K562 (cell line): ENCODE measurements around the gene BMAL1. TPM values are rescaled to one million over a fixed set of nuclear protein-coding genes. Genes with fewer than 3 reads are reported as not detected.
A peak's percentile ranks its signal among the peaks of the same experiment; 100 is the strongest.

Source experiments
- ATAC-seq: fragments of 200-7000 bp; cut with Tn5 transposase; 3 replicates; pipeline ENCODE4 v1.9.1; 2020; ENCODE audit warnings: moderate library complexity
- Bru-seq: library from RNA; stranded (reverse); fragments of 400-500 nt; gene quantifications from one replicate; lab custom pipeline; 2021; lab: Mats Ljungman, UMichigan
- BruChase-seq, 2 experiments: library from RNA; stranded (reverse); fragments of 400-500 nt; gene quantifications; one replicate each; lab custom pipeline; 2021; lab: Mats Ljungman, UMichigan
- BruUV-seq: library from RNA; stranded (reverse); fragments of 400-500 nt; replicated peaks from 2 replicates; lab custom pipeline; 2021; lab: Mats Ljungman, UMichigan
- CTCF ChIA-PET: fragments of 300-600 bp; formaldehyde crosslinking; extraction: SDS; loops from one replicate; lab custom pipeline; 2021; ENCODE audit warnings: low intra/inter-chr PET ratio; lab: Yijun Ruan, JAX
- POLR2A ChIA-PET: fragments of 300-600, 350-650 bp; sonication (Branson Sonifier 250); formaldehyde crosslinking; extraction: SDS; loops from one replicate; lab custom pipeline; 2021; ENCODE audit warnings: antibody characterized with exemption, inconsistent platforms; lab: Yijun Ruan, JAX
- DNase-seq, 4 experiments: peaks; one replicate each; pipeline versions ENCODE4 v3.0.0 to v3.0.0-alpha.2; 2011 to 2018; ENCODE audit warnings: low spot score in 3 of 4, mixed read lengths in 3 of 4; ENCODE audit errors: extremely low read depth in 1 of 4
- FAIRE-seq: peaks from 2 replicates; lab custom pipeline; 2011; peaks lifted over from hg19 to GRCh38; lab: Jason Lieb, UNC
- H2AFZ ChIP-seq: 2 replicates; pipeline ENCODE4 v1.6.0; 2011; ENCODE audit warnings: low read depth, low read length, control low read depth, inconsistent platforms
- H3K27ac ChIP-seq: fragments of 200-600 bp; 3 replicates; pipeline ENCODE4 v1.8.0; 2011; ENCODE audit warnings: low read depth, mild to moderate bottlenecking, control low read depth, inconsistent platforms, low read length, moderate library complexity, mixed read lengths; ENCODE audit errors: extremely low read depth
- H3K27me3 ChIP-seq, 2 experiments: fragments of 300-600 bp in 1 of 2; 2 replicates in 1 of 2; 3 replicates in 1 of 2; pipeline versions ENCODE4 v1.6.0 to v1.8.0; 2011; ENCODE audit warnings: inconsistent platforms in 2 of 2, low read length in 2 of 2, mild to moderate bottlenecking in 1 of 2, mixed read lengths in 1 of 2, moderate library complexity in 1 of 2; ENCODE audit not compliant: control insufficient read depth in 2 of 2, insufficient read depth in 2 of 2
- H3K36me3 ChIP-seq: fragments of 300-600 bp; 3 replicates; pipeline ENCODE4 v1.8.0; 2011; ENCODE audit warnings: mild to moderate bottlenecking, low read length, inconsistent platforms; ENCODE audit not compliant: control insufficient read depth, insufficient read depth
- H3K4me1 ChIP-seq, 2 experiments: fragments of 200-600 bp in 1 of 2; replicated peaks in 1 of 2; 2 replicates in 1 of 2; 3 replicates in 1 of 2; pipeline versions ENCODE4 v1.5.1 to v1.8.0; 2011; ENCODE audit warnings: inconsistent platforms in 2 of 2, low read length in 2 of 2, mild to moderate bottlenecking in 1 of 2, mixed read lengths in 1 of 2, moderate library complexity in 1 of 2; ENCODE audit not compliant: control insufficient read depth in 2 of 2, insufficient read depth in 2 of 2
- H3K4me2 ChIP-seq: 2 replicates; pipeline ENCODE4 v1.6.1; 2011; ENCODE audit warnings: low read length, control low read depth, inconsistent platforms, mixed read lengths; ENCODE audit not compliant: insufficient read depth
- H3K4me3 ChIP-seq: fragments of 200-600 bp; sonication (generic), shearing (Covaris generic); 2 replicates; pipeline ENCODE4 v1.5.1; 2016; ENCODE audit warnings: control low read depth, inconsistent platforms
- H3K79me2 ChIP-seq: fragments of 200-600 bp; 3 replicates; pipeline ENCODE4 v1.8.0; 2011; ENCODE audit warnings: low read length, inconsistent platforms; ENCODE audit not compliant: control insufficient read depth, insufficient read depth
- H3K9ac ChIP-seq, 2 experiments: 2 replicates each; pipeline versions ENCODE4 v1.6.0 to v1.6.1; 2011; ENCODE audit warnings: low read depth in 2 of 2, low read length in 2 of 2, control low read depth in 1 of 2, inconsistent platforms in 1 of 2, mild to moderate bottlenecking in 1 of 2, mixed read lengths in 1 of 2; ENCODE audit not compliant: insufficient read depth in 1 of 2
- H3K9me1 ChIP-seq: one replicate; pipeline ENCODE4 v1.6.0; 2011; ENCODE audit warnings: inconsistent platforms, mild to moderate bottlenecking, low read length, moderate library complexity; ENCODE audit not compliant: control insufficient read depth, insufficient read depth
- H3K9me3 ChIP-seq: replicated peaks from 2 replicates; pipeline ENCODE4 v1.5.1; 2011; ENCODE audit warnings: low read depth, low read length, inconsistent platforms; ENCODE audit not compliant: control insufficient read depth, insufficient read depth
- H4K20me1 ChIP-seq: replicated peaks from 2 replicates; pipeline ENCODE4 v1.6.1; 2011; ENCODE audit warnings: low read length, inconsistent platforms, mixed read lengths; ENCODE audit not compliant: control insufficient read depth, insufficient read depth
- BACH1 ChIP-seq: fragments of 200-800 bp; sonication (Bioruptor generic); IDR thresholded peaks from 2 replicates; pipeline ENCODE4 v1.6.1; 2016; ENCODE audit warnings: missing genetic modification characterization, missing compliant biosample characterization
- BRD4 ChIP-seq: fragments of 200-600 bp; sonication (generic); IDR thresholded peaks from 2 replicates; pipeline ENCODE4 v1.6.1; 2017; ENCODE audit warnings: inconsistent platforms
- MAFK ChIP-seq: IDR thresholded peaks from 2 replicates; pipeline ENCODE4 v1.6.1; 2011; ENCODE audit warnings: low read length, improper control_type of control experiment
- NFATC3 ChIP-seq: fragments of 450-650 bp; IDR thresholded peaks from 2 replicates; pipeline ENCODE4 v1.6.1; 2017; ENCODE audit warnings: mild to moderate bottlenecking
- POLR2G ChIP-seq: fragments of 200-400 bp; formaldehyde crosslinking; IDR thresholded peaks from 2 replicates; pipeline ENCODE4 v1.6.1; 2017; ENCODE audit warnings: low read depth, mild to moderate bottlenecking, antibody characterized with exemption, low read length, moderate library complexity
- VEZF1 ChIP-seq: fragments of 200-800 bp; sonication (Bioruptor generic); IDR thresholded peaks from 2 replicates; pipeline ENCODE4 v1.6.1; 2017; ENCODE audit warnings: missing genetic modification characterization, missing compliant biosample characterization
- ZFP91 ChIP-seq: sonication (generic); formaldehyde crosslinking; IDR thresholded peaks from 2 replicates; pipeline ENCODE4 v1.8.0; 2022; ENCODE audit warnings: mild to moderate bottlenecking, missing genetic modification reagents
- ZNF639 ChIP-seq, 2 experiments: fragments of 200-800 bp in 1 of 2; sonication (Bioruptor generic) in 1 of 2; sonication (generic) in 1 of 2; formaldehyde crosslinking in 1 of 2; IDR thresholded peaks in 1 of 2; conservative IDR thresholded peaks in 1 of 2; 2 replicates each; pipeline versions ENCODE4 v1.5.0 to v1.6.1; 2016 to 2020; ENCODE audit warnings: missing compliant biosample characterization in 1 of 2, missing genetic modification characterization in 1 of 2, missing genetic modification reagents in 1 of 2
- WGBS: fragments of 100-300 bp; shearing (Covaris generic); methylation state at CpG from one replicate; pipeline ENCODE4 v1.1.6; 2016; ENCODE audit warnings: low coverage, mixed read lengths; ENCODE audit not compliant: insufficient coverage; ENCODE audit errors: missing lambda C conversion rate; 5-methylcytosine and 5-hydroxymethylcytosine counted together
- in situ Hi-C: fragments of 300-500 bp; cut with MboI; formaldehyde crosslinking; loops from 4 replicates; pipeline ENCODE4 v1.15.0; 2018; ENCODE audit warnings: inconsistent platforms, mixed read lengths
- intact Hi-C: fragments of 100-400 bp; cut with micrococcal nuclease; formaldehyde crosslinking; loops from 2 replicates; pipeline ENCODE4 v1.14.2; 2022
- long read RNA-seq, 3 experiments: library from polyadenylated mRNA in 2 of 3; library from RNA in 1 of 3; unstranded in 2 of 3; stranded (forward) in 1 of 3; transcript quantifications; one replicate each; pipeline ENCODE4 v2.0.0, GENCODE V29; 2019 to 2022
- polyA minus RNA-seq, 3 experiments: library from RNA; depleted of rRNA, polyadenylated mRNA; stranded (reverse); fragments of >200 nt; gene quantifications; 2 replicates each; pipeline ENCODE4 v1.2.3, GENCODE V29; 2011
- polyA plus RNA-seq, 8 experiments: library from polyadenylated mRNA; depleted of rRNA in 4 of 8; stranded (reverse) in 5 of 8; unstranded in 3 of 8; fragments of >200 nt; fragmentation: Nextera tagmentation in 2 of 8; fragmentation: Illumina TruSeq in 1 of 8; extraction: Ambion mirVana in 2 of 8; extraction: Trizol in 1 of 8; gene quantifications; 2 replicates each; pipeline versions ENCODE4 v1.2.1 to v1.2.3, GENCODE V29; 2011 to 2014; ENCODE audit warnings: inconsistent platforms in 1 of 8, missing spikeins in 1 of 8
- total RNA-seq, 7 experiments: library from RNA; depleted of rRNA in 6 of 7; stranded (reverse); fragments of >200 nt in 6 of 7; fragmentation: Illumina TruSeq in 2 of 7; extraction: Trizol in 2 of 7; gene quantifications; 2 replicates each; pipeline versions ENCODE4 v1.2.1 to v1.2.3, GENCODE V29; 2011 to 2021; ENCODE audit warnings: low replicate concordance in 1 of 7

The BMAL1 gene
- total RNA-seq (2011; cell fraction: chromatin; rRNA removed; ENCODE audit: low replicate concordance) = 1.2 and 2.3 TPM in 2 replicates
- total RNA-seq (2011; cell fraction: nucleolus; rRNA removed) = 0.83 and 1.1 TPM in 2 replicates
- total RNA-seq (2011; cell fraction: nucleoplasm; rRNA removed) = 1.3 and 2.4 TPM in 2 replicates
- total RNA-seq (2014; rRNA removed) (0.57 and 2.4 TPM in 2 replicates), total RNA-seq (2014; rRNA removed; fragmentation: Illumina TruSeq; extraction: Trizol) (1.5 and 2.6 TPM in 2 replicates), total RNA-seq (2015; rRNA removed; fragmentation: Illumina TruSeq; extraction: Trizol) (0.54 and 0.64 TPM in 2 replicates), total RNA-seq (2021) (0.64 and 2.1 TPM in 2 replicates), polyA plus RNA-seq (2011; rRNA removed) (0.40 and 0.45 TPM in 2 replicates), polyA plus RNA-seq (2014; fragmentation: Illumina TruSeq; extraction: Trizol) (1.0 and 1.1 TPM in 2 replicates), polyA plus RNA-seq (2014; fragmentation: Nextera tagmentation; extraction: Ambion mirVana) (under 1 TPM; 0.14 to 0.24 TPM), polyA plus RNA-seq (2014; rRNA removed) (1.1 and 4.4 TPM in 2 replicates), polyA minus RNA-seq (2011; rRNA and poly(A)+ RNA removed) (0.24 and 0.25 TPM in 2 replicates), Bru-seq, nascent RNA (percentile 33 among the genes with signal in this experiment), BruChase-seq, experiment 1, labeled RNA remaining after a 2-hour chase (percentile 35 among the genes with signal in this experiment), BruChase-seq, experiment 2, labeled RNA remaining after a 6-hour chase (percentile 33 among the genes with signal in this experiment)
- 0.21 and 0.40 TPM in 2 replicates for polyA plus RNA-seq (2011; cell fraction: cytosol; rRNA removed)
- 0.65 and 1.0 TPM in 2 replicates for polyA plus RNA-seq (2011; cell fraction: nucleus; rRNA removed)
- polyA plus RNA-seq (2012) = 0.83 and 2.1 TPM in 2 replicates
- polyA minus RNA-seq (2011; cell fraction: cytosol; rRNA and poly(A)+ RNA removed) = not detected in 2 replicates
- polyA minus RNA-seq (2011; cell fraction: nucleus; rRNA and poly(A)+ RNA removed) = 0.54 and 0.89 TPM in 2 replicates
- long read RNA-seq, experiment 1, partial matches to known transcripts = 1 of 4 reads
- long read RNA-seq, experiment 1, other reads (novel, unspliced or antisense) = 2 of 4 reads
- long read RNA-seq, experiment 2 = 0 reads
- long read RNA-seq, experiment 3 = 0 reads

GRCh38 chr11:13277768-13278608, at the start of gene BMAL1:
Gene BMAL1, plus strand, starts transcription at chr11:13277790. Its CDS starts 76,519 bp downstream, at chr11:13354309.
- no peak for DNase-seq
- H3K4me2 ChIP-seq = peak within 1 kb of the TSS; percentile 59
- TF ChIP-seq NFATC3 = no peak
- TF ChIP-seq POLR2G = peak; percentile 43; the same call in 1 of the 2 replicates
- peak; percentile 8; the same call in 1 of the 2 replicates for TF ChIP-seq VEZF1
- peak; percentile 9; the same call in 1 of the 2 replicates for TF ChIP-seq BACH1 (tag)
- TF ChIP-seq ZFP91 = peak; percentile 82
- no peak for TF ChIP-seq BRD4
- no peak for TF ChIP-seq MAFK
- TF ChIP-seq ZNF639 (CRISPR knock-in tag; conservative IDR thresholded peaks at IDR 0.05 in 1 of 2, IDR thresholded peaks at IDR 0.05 in 1 of 2) = peak in 1 of 2 experiments; percentile 2; a peak in 1 of 4 replicates
- TF ChIP-seq, all 486 proteins: peak for 5
- H3K4me3 ChIP-seq = peak within 1 kb of the TSS; percentile 38
- no peaks in the 10 kb centered on the region for H4K20me1 ChIP-seq
- ChIA-PET CTCF (no interaction called here), POLR2A (no interaction called here)
- H3K9me1 ChIP-seq = no peaks in the 10 kb centered on the region
- BruUV-seq = no TSS peak
- H3K79me2 ChIP-seq = no peaks in the 10 kb centered on the region
- ATAC-seq (no peak), FAIRE-seq (no peak)
- no peaks in the 10 kb centered on the region for H3K9me3 ChIP-seq
- no peaks in the 10 kb centered on the region for H3K36me3 ChIP-seq
- intact Hi-C loops = no loop called here
- H2AFZ ChIP-seq = peak within 1 kb of the TSS; percentile 74
- H3K9ac ChIP-seq = peak within 1 kb of the TSS in 1 of 2 experiments; percentile 62; a peak in 2 of 4 replicates
- in situ Hi-C loops = no loop called here
- H3K27me3 ChIP-seq = peaks cover 5 to 26% of the 10 kb centered on the region in 2 experiments; a peak in 3 of 5 replicates
- H3K27ac ChIP-seq = no peak within 1 kb of the TSS
- peaks cover 0 to 16% of the 10 kb centered on the region in 2 experiments; a peak in 2 of 5 replicates for H3K4me1 ChIP-seq
- 42% methylated on average over 22 of the region's 95 CpGs for WGBS
